Endothelial cell of umbilical vein (primary cell): Measurements from ENCODE around the gene GAA.

Experiments used
- CTCF ChIP-seq, 2 donors: IDR thresholded peaks; 1 replicate in 1 of 2; 2 replicates in 1 of 2; pipeline ENCODE4 v1.5.1; 2011; ENCODE audit warnings: low read length in 2 of 2, mild to moderate bottlenecking in 2 of 2, moderate library complexity in 2 of 2, control low read depth in 1 of 2, inconsistent platforms in 1 of 2, low read depth in 1 of 2; ENCODE audit not compliant: insufficient read depth in 1 of 2; ENCODE audit errors: extremely low read depth in 1 of 2
- EZH2 ChIP-seq: IDR thresholded peaks from 2 replicates; pipeline ENCODE4 v1.6.1; 2012; ENCODE audit warnings: borderline replicate concordance, low read depth, mild to moderate bottlenecking, moderate library complexity, low read length, inconsistent platforms; ENCODE audit not compliant: severe bottlenecking
- POLR2A ChIP-seq: IDR thresholded peaks from 2 replicates; pipeline ENCODE4 v1.6.1; 2012; ENCODE audit warnings: low read depth, mild to moderate bottlenecking, control low read depth, low read length

- TF ChIP-seq POLR2A (no peak), EZH2 (no peak), CTCF (IDR thresholded peaks at IDR 0.05; ENCODE audit: extremely low read depth in 1 of 2, insufficient read depth in 1 of 2, low read depth in 1 of 2, low read length in 2 of 2) (no peak)
Observed at GRCh38 chr17:80053102-80053501, 48.3 kb upstream of the GAA start.
